Neutrophil (primary cell): ENCODE results near the gene B3GNT8.

ENCODE experiments used
- H3K27ac ChIP-seq: fragments of 200-600 bp; sonication (generic); 2 replicates; pipeline ENCODE4 v1.5.1; 2016; ENCODE audit warnings: mild to moderate bottlenecking, moderate library complexity
- H3K27me3 ChIP-seq: fragments of 200-600 bp; sonication (generic); 2 replicates; pipeline ENCODE4 v1.6.0; 2016; ENCODE audit warnings: mild to moderate bottlenecking
- H3K36me3 ChIP-seq: fragments of 200-600 bp; sonication (generic); 2 replicates; pipeline ENCODE4 v1.5.1; 2017
- H3K4me1 ChIP-seq, 2 experiments: fragments of 200-600 bp in 1 of 2; sonication (generic) in 1 of 2; 1 replicate in 1 of 2; 2 replicates in 1 of 2; pipeline versions ENCODE4 v1.5.1 to v1.6.1; 2013 to 2016; ENCODE audit warnings: low read depth in 1 of 2, low read length in 1 of 2, mild to moderate bottlenecking in 1 of 2, moderate library complexity in 1 of 2; ENCODE audit not compliant: control insufficient read depth in 1 of 2, insufficient read depth in 1 of 2
- H3K4me3 ChIP-seq, 2 experiments: fragments of 200-600 bp in 1 of 2; sonication (generic) in 1 of 2; 1 replicate in 1 of 2; 2 replicates in 1 of 2; pipeline ENCODE4 v1.5.1; 2013 to 2016; ENCODE audit warnings: low read depth in 1 of 2, low read length in 1 of 2, mild to moderate bottlenecking in 1 of 2, moderate library complexity in 1 of 2
- H3K9me3 ChIP-seq: fragments of 200-600 bp; sonication (generic); 2 replicates; pipeline ENCODE4 v1.5.1; 2016
- TF ChIP-seq, protein P1 (sequence below): fragments of 200-600 bp; sonication (generic); IDR thresholded peaks from 2 replicates; pipeline ENCODE4 v1.5.1; 2016; ENCODE audit warnings: antibody characterized with exemption

B3GNT8 gene

DNA sequence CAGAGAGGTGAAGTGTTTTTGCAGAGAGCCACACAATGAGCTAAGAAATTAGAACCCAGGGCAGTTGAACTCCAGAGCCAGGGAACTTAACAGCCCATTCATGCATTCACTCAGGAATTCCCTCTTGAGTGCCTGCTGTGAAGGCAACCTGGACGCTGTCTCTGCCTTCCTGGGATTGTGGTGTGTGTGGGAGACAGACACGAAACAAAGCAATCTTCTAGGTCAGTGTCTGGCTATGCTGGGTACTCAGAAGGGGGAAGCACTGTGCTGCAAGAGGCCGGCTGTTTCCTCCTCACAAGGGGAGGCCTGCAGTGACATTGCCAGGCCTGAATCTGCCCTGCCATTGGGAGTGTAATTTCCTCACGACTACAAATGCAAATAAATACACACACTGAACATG is 19.9 kb downstream of the B3GNT8 start:
- Histone ChIP-seq H3K9me3 (no peaks in the 10 kb centered on the region), H3K4me3 (peak overlapping the region in 1 of 2 experiments; percentile 21), H3K27ac (peak overlapping the region; percentile 94), H3K27me3 (no peaks in the 10 kb centered on the region), H3K4me1 (peaks cover 66 to 67% of the 10 kb centered on the region in 2 experiments), H3K36me3 (no peaks in the 10 kb centered on the region)
- TF ChIP-seq, protein P1, sequence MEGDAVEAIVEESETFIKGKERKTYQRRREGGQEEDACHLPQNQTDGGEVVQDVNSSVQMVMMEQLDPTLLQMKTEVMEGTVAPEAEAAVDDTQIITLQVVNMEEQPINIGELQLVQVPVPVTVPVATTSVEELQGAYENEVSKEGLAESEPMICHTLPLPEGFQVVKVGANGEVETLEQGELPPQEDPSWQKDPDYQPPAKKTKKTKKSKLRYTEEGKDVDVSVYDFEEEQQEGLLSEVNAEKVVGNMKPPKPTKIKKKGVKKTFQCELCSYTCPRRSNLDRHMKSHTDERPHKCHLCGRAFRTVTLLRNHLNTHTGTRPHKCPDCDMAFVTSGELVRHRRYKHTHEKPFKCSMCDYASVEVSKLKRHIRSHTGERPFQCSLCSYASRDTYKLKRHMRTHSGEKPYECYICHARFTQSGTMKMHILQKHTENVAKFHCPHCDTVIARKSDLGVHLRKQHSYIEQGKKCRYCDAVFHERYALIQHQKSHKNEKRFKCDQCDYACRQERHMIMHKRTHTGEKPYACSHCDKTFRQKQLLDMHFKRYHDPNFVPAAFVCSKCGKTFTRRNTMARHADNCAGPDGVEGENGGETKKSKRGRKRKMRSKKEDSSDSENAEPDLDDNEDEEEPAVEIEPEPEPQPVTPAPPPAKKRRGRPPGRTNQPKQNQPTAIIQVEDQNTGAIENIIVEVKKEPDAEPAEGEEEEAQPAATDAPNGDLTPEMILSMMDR: peak; percentile 30

DNA sequence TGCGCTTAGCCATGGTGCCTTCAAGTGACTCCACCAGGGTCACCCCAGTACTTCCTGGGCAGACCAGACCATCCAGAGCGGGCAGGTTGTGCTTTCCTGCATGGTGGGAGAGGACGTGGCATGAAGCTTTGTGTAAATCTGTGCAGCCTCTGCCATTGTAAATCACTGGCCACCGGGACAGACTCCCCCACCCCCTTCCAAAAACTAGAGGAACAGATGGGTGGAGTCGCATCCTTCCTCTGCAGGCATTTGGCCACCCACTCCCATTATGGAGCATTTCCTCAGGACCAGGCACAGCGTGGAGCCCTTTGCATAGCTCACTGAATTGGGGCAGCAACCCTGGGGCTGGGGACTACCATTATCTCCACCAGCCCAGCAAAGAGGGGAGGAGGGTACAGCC is 21.4 kb downstream of the B3GNT8 start:
- H3K9me3 ChIP-seq: no peaks in the 10 kb centered on the region
- no peaks in the 10 kb centered on the region for H3K27me3 ChIP-seq
- no peaks in the 10 kb centered on the region for H3K36me3 ChIP-seq
- peaks cover 52 to 53% of the 10 kb centered on the region in 2 experiments for H3K4me1 ChIP-seq
- H3K27ac ChIP-seq: peak overlapping the region; percentile 94
- TF ChIP-seq, protein P1: no peak
- no peak overlapping the region for H3K4me3 ChIP-seq

DNA sequence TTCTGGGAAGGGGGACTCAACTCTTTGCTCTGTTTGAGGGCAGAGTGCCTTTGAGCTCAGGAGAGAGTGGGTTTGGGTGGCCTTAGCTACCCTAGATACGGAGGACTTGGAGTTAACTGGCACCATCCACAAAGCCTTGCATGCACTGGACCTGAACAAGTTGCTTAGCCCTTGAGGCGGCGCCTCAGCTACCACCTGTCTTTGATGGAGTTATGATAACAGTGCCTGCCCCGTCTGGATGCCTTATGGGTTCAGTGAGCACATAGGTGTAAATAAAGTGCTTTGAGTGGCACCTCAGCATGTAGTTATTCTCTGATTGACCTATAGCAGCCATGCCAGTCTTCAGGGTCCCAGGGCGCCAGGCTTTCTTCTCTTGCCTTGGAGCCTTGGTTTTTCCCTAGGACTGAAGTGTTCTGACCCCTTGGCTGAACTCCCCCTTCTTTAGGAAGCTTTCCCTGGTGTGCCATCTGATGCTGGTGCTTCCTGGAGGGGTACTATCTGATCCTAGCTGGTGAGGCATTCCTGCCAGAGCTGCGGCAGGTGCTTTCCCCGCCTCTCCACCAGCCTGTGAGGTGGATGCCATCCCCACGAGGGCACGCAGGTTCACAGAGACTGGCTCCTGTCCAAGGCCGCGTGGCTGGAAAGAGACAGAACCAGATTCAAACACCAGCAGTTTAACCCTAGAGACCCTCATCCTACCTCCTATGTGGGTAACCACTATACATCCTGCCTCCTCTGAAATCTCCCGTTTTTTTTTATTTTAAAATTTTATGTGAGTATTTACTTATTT is 23.8 kb downstream of the B3GNT8 start:
- no peak overlapping the region for H3K27ac ChIP-seq
- no peak overlapping the region for H3K4me3 ChIP-seq
- H3K36me3 ChIP-seq: no peaks in the 10 kb centered on the region
- TF ChIP-seq, protein P1: no peak
- no peaks in the 10 kb centered on the region for H3K27me3 ChIP-seq
- no peaks in the 10 kb centered on the region for H3K9me3 ChIP-seq
- H3K4me1 ChIP-seq: peaks cover 34 to 38% of the 10 kb centered on the region in 2 experiments

DNA sequence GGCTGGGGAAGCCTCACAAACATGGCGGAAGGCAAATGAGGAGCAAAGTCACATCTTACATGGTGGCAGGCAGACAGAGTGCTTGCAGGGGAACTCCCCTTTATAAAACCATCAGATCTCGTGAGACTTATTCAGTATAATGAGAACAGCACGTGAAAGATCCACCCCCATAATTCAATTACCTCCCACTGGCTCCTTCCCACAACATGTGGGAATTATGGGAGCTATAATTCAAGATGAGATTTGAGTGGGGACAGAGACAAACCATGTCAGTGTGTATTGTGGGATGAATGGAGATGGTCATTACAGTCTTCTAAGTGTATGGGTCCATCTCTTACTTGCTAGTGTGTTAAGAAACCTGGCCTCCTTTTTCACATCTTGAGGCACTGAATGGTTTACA is 25.2 kb downstream of the B3GNT8 start:
- Histone ChIP-seq H3K4me3 (no peak overlapping the region), H3K36me3 (no peaks in the 10 kb centered on the region), H3K27ac (no peak overlapping the region), H3K27me3 (no peaks in the 10 kb centered on the region), H3K4me1 (peaks cover 34 to 35% of the 10 kb centered on the region in 2 experiments), H3K9me3 (no peaks in the 10 kb centered on the region)
- TF ChIP-seq, protein P1: no peak

DNA sequence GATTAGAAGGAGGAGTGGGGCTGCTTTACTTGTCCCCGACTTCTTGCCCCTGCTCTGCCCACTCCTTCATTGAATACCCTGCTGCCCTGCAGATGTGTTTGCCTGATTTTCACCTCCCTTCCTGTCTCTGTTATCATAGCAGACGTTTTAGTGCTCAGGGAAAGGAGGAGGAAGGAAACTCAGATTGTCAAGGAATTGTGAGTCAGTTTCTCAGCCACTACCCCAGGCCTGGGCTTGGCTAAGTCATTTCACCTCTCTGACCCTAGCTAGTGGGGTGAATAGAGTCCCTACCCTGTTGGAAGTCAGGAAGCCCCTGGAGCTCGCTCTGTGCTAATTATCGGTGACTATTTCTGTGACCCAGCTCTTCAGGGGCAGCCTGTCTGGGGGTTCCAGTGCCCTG is 25.7 kb downstream of the B3GNT8 start:
- H3K27ac ChIP-seq: no peak overlapping the region
- H3K36me3 ChIP-seq: no peaks in the 10 kb centered on the region
- no peak overlapping the region for H3K4me3 ChIP-seq
- H3K9me3 ChIP-seq: no peaks in the 10 kb centered on the region
- H3K27me3 ChIP-seq: no peaks in the 10 kb centered on the region
- TF ChIP-seq, protein P1: no peak
- H3K4me1 ChIP-seq: peaks cover 34 to 35% of the 10 kb centered on the region in 2 experiments
